Fibroblast of lung (primary cell): ENCODE data around the gene DNAH14. TPM values are rescaled to one million over a fixed set of nuclear protein-coding genes. Genes with fewer than 3 reads are reported as not detected.
"Not testable (repeated sequence)": the region's sequence is repeated elsewhere in the genome, so short reads cannot be mapped to it uniquely, and the experiment has no call there.

ENCODE experiments used
- DNase-seq, 2 donors: peaks; one replicate each; pipeline versions ENCODE4 v3.0.0 to v3.0.0-alpha.2; 2010; ENCODE audit warnings: low read depth in 2 of 2
- H2AFZ ChIP-seq: 2 replicates; pipeline ENCODE4 v1.5.1; 2012; ENCODE audit warnings: low read length, control low read depth, inconsistent platforms
- H3K27ac ChIP-seq: 2 replicates; pipeline ENCODE4 v1.5.1; 2011; ENCODE audit warnings: low read length, control low read depth; ENCODE audit not compliant: insufficient read depth
- H3K27me3 ChIP-seq: 2 replicates; pipeline ENCODE4 v1.5.1; 2011; ENCODE audit warnings: mild to moderate bottlenecking, low read length; ENCODE audit not compliant: control insufficient read depth, insufficient read depth
- H3K36me3 ChIP-seq: 2 replicates; pipeline ENCODE4 v1.5.1; 2011; ENCODE audit warnings: low read length; ENCODE audit not compliant: control insufficient read depth, insufficient read depth
- H3K4me1 ChIP-seq: 2 replicates; pipeline ENCODE4 v1.5.1; 2011; ENCODE audit warnings: low read length; ENCODE audit not compliant: control insufficient read depth, insufficient read depth; ENCODE audit errors: extremely low read depth
- H3K4me2 ChIP-seq: 2 replicates; pipeline ENCODE4 v1.5.1; 2011; ENCODE audit warnings: low read length, control low read depth; ENCODE audit not compliant: insufficient read depth; ENCODE audit errors: extremely low read depth
- H3K4me3 ChIP-seq, 4 experiments: fragments of 200-600 bp in 1 of 4; sonication (generic) in 1 of 4; replicated peaks in 1 of 4; 2 replicates each; pipeline ENCODE4 v1.5.1; 2011 to 2016; ENCODE audit warnings: low read length in 4 of 4, low read depth in 3 of 4, mild to moderate bottlenecking in 3 of 4, control low read depth in 2 of 4, inconsistent platforms in 1 of 4, mixed read lengths in 1 of 4; ENCODE audit not compliant: insufficient read depth in 1 of 4; ENCODE audit errors: control extremely low read depth in 1 of 4
- H3K79me2 ChIP-seq: 2 replicates; pipeline ENCODE4 v1.5.1; 2012; ENCODE audit warnings: mild to moderate bottlenecking, low read length, inconsistent platforms; ENCODE audit not compliant: control insufficient read depth, insufficient read depth
- H3K9ac ChIP-seq: 2 replicates; pipeline ENCODE4 v1.5.1; 2011; ENCODE audit warnings: mild to moderate bottlenecking, low read length, control low read depth; ENCODE audit not compliant: insufficient read depth
- H3K9me3 ChIP-seq: 2 replicates; pipeline ENCODE4 v1.5.1; 2012; ENCODE audit warnings: low read depth, low read length; ENCODE audit not compliant: control insufficient read depth, insufficient read depth
- H4K20me1 ChIP-seq: 2 replicates; pipeline ENCODE4 v1.5.1; 2011; ENCODE audit warnings: low read length; ENCODE audit not compliant: control insufficient read depth, insufficient read depth; ENCODE audit errors: extremely low read depth
- CTCF ChIP-seq, 2 donors: IDR thresholded peaks in 1 of 2; conservative IDR thresholded peaks in 1 of 2; 1 replicate in 1 of 2; 2 replicates in 1 of 2; pipeline ENCODE4 v1.5.1; 2011 to 2012; ENCODE audit warnings: low read length in 2 of 2, control low read depth in 1 of 2, inconsistent platforms in 1 of 2, low read depth in 1 of 2, mild to moderate bottlenecking in 1 of 2
- EZH2 ChIP-seq: IDR thresholded peaks from 2 replicates; pipeline ENCODE4 v1.5.1; 2012; ENCODE audit warnings: low read length, control low read depth, mild to moderate bottlenecking; ENCODE audit errors: missing control alignments
- polyA plus RNA-seq, 2 donors: library from polyadenylated mRNA; depleted of rRNA in 1 of 2; stranded (reverse) in 1 of 2; unstranded in 1 of 2; fragments of >200 nt; gene quantifications; 2 replicates each; pipeline ENCODE4 v1.2.1, GENCODE V29; 2011 to 2012; ENCODE audit warnings: missing spikeins in 1 of 2
- total RNA-seq: library from RNA; depleted of rRNA; stranded (reverse); fragments of >200 nt; gene quantifications from 2 replicates; pipeline ENCODE4 v1.2.1, GENCODE V29; 2014

Gene DNAH14
- total and polyA plus RNA-seq, 2 donors (not counting 1 experiment from before 2014, with no cell fraction given): 5.4 to 19.7 TPM

GRCh38 chr1:224933584-224933983 lies 4.1 kb downstream of the DNAH14 start:
- Histone ChIP-seq H3K4me2 (no peak overlapping the region), H3K27ac (no peak overlapping the region), H3K79me2 (no peaks in the 10 kb centered on the region), H3K36me3 (no peaks in the 10 kb centered on the region), H3K9me3 (no peaks in the 10 kb centered on the region), H3K4me3 (no peak overlapping the region), H4K20me1 (no peaks in the 10 kb centered on the region), H2AFZ (no peak overlapping the region), H3K9ac (no peak overlapping the region), H3K27me3 (no peaks in the 10 kb centered on the region), H3K4me1 (no peaks in the 10 kb centered on the region)
- TF ChIP-seq EZH2 (no peak), CTCF (conservative IDR thresholded peaks at IDR 0.05 in 1 of 2, IDR thresholded peaks at IDR 0.05 in 1 of 2; ENCODE audit: low read depth in 1 of 2, low read length in 2 of 2) (no peak)
- DNase-seq: no peak

- Histone ChIP-seq H3K27me3 (no peaks in the 10 kb centered on the region), H3K4me1 (no peaks in the 10 kb centered on the region), H3K79me2 (no peaks in the 10 kb centered on the region), H3K4me3 (no peak overlapping the region), H3K27ac (no peak overlapping the region), H2AFZ (no peak overlapping the region), H3K36me3 (no peaks in the 10 kb centered on the region), H4K20me1 (no peaks in the 10 kb centered on the region), H3K9me3 (no peaks in the 10 kb centered on the region), H3K4me2 (no peak overlapping the region), H3K9ac (no peak overlapping the region)
- TF ChIP-seq CTCF (conservative IDR thresholded peaks at IDR 0.05 in 1 of 2, IDR thresholded peaks at IDR 0.05 in 1 of 2; ENCODE audit: low read depth in 1 of 2, low read length in 2 of 2) (no peak), EZH2 (no peak)
- no peak for DNase-seq
Observed at GRCh38 chr1:224938652-224939051, 9.2 kb downstream of the DNAH14 start.

- Histone ChIP-seq H3K36me3 (no peaks in the 10 kb centered on the region), H3K4me1 (no peaks in the 10 kb centered on the region), H3K27me3 (no peaks in the 10 kb centered on the region), H3K79me2 (no peaks in the 10 kb centered on the region), H3K4me2 (no peak overlapping the region), H3K9ac (no peak overlapping the region), H3K4me3 (no peak overlapping the region), H4K20me1 (no peaks in the 10 kb centered on the region), H2AFZ (no peak overlapping the region), H3K27ac (no peak overlapping the region), H3K9me3 (no peaks in the 10 kb centered on the region)
- TF ChIP-seq EZH2 (no peak), CTCF (conservative IDR thresholded peaks at IDR 0.05 in 1 of 2, IDR thresholded peaks at IDR 0.05 in 1 of 2; ENCODE audit: low read depth in 1 of 2, low read length in 2 of 2) (no peak)
- peak in 1 of 2 donors; percentile 9 for DNase-seq
Observed at GRCh38 chr1:224939844-224940425, 10.5 kb downstream of the DNAH14 start.

DNA sequence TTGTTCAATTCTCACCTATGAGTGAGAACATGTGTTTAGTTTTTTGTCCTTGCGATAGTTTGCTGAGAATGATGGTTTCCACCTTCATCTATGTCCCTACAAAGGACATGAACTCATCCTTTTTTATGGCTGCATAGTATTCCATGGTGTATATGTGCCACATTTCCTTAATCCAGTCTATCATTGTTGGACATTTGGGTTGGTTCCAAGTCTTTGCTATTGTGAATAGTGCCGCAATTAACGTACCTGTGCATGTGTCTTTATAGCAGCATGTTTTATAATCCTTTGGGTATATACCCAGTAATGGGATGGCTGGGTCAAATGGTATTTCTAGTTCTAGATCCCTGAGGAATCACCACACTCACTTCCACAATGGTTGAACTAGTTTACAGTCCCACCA lies 11.3 kb downstream of the DNAH14 start:
- H3K9ac ChIP-seq, H4K20me1 ChIP-seq: not testable (repeated sequence)

More for the DNA sequence above, 11.3 kb downstream of the DNAH14 start:
- not testable (repeated sequence) for H3K4me2 ChIP-seq, H3K9me3 ChIP-seq, H2AFZ ChIP-seq, H3K36me3 ChIP-seq, H3K4me1 ChIP-seq, H3K4me3 ChIP-seq, H3K27ac ChIP-seq, H3K79me2 ChIP-seq, H3K27me3 ChIP-seq, DNase-seq
